GM12891 (cell line): ENCODE measurements around the gene WSB2.

Experiments used
- PAX5 ChIP-seq: IDR thresholded peaks from 2 replicates; pipeline ENCODE4 v1.6.1; 2011; ENCODE audit warnings: low read length, moderate library complexity, mild to moderate bottlenecking; ENCODE audit not compliant: insufficient read depth, severe bottlenecking
- POLR2A ChIP-seq: IDR thresholded peaks from 2 replicates; pipeline ENCODE4 v1.6.1; 2011; ENCODE audit warnings: low read depth, low read length, control low read depth
- POLR2AphosphoS5 ChIP-seq: IDR thresholded peaks from 2 replicates; pipeline ENCODE4 v1.6.1; 2011; ENCODE audit warnings: low read depth, low read length, control low read depth
- POU2F2 ChIP-seq: IDR thresholded peaks from 2 replicates; pipeline ENCODE4 v1.6.1; 2011; ENCODE audit warnings: low read depth, mild to moderate bottlenecking, control low read depth, low read length, moderate library complexity
- SPI1 ChIP-seq: IDR thresholded peaks from 2 replicates; pipeline ENCODE4 v1.6.1; 2011; ENCODE audit warnings: low read depth, low read length, control low read depth
- TAF1 ChIP-seq: IDR thresholded peaks from 2 replicates; pipeline ENCODE4 v1.6.1; 2011; ENCODE audit warnings: low read depth, low read length, control low read depth

DNA sequence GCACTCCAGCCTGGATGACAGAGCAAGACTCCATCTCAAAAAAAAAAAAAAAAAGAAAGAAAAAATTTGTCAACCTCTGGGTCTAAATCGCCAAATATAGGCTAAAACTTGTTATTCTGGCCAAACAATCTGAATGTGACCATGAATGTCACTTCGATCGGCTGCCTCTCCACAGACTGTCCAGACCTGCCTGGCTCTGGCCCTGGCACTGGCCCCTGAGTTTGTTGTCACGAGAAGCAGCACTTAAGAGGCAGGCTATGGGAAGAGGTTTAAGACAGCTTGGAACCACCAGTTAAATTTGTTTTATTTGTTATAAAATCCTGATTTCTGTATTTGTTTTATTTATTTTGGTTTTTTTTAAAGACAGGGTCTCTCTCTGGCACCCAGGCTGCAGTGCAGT, 14.5 kb downstream of the WSB2 start:
- no peak for TF ChIP-seq TAF1
- no peak for TF ChIP-seq POLR2AphosphoS5
- no peak for TF ChIP-seq POLR2A
- no peak for TF ChIP-seq SPI1
- TF ChIP-seq POU2F2, result no peak
- no peak for TF ChIP-seq PAX5
